ENCODE measurements around the gene SPEG.

Gene SPEG

GRCh38 chr2:219464286-219465032 lies 29.8 kb downstream of the SPEG start:
- DNase-seq: no peak

- DNase-seq: no peak
These were observed 31.3 kb downstream of the SPEG start for GRCh38 chr2:219465659-219466561.

- DNase-seq: no peak
These were observed 32.4 kb downstream of the SPEG start for GRCh38 chr2:219466816-219467735.

- no peak for DNase-seq
These were observed 33.1 kb downstream of the SPEG start for GRCh38 chr2:219467736-219468075.

GRCh38 chr2:219468410-219469185 lies 34.0 kb downstream of the SPEG start:
- DNase-seq: no peak

GRCh38 chr2:219469186-219469724 lies 34.6 kb downstream of the SPEG start:
- DNase-seq: no peak

DNA sequence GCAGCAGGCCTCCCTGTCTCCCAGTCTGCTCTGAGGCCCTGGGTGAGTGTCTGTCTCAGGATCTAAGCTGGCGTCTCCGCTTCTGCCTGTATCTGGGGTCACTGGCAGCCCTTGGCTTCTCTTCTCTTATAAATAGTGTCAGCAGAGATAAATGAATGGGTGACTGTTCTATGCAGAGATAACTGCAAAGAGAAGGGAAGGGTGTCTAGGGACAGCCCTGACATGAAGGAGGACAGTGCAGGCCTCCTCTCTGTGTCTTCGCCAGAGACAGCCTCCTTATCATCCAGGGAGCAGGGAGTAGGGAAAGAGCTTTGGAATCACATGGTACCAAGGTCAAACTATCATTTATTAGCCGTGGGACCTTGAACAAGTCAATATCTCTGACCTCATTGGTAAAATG lies 35.8 kb downstream of the SPEG start:
- no peak for DNase-seq

- DNase-seq: no peak
These were observed 37.1 kb downstream of the SPEG start for GRCh38 chr2:219471476-219472371.

DNA sequence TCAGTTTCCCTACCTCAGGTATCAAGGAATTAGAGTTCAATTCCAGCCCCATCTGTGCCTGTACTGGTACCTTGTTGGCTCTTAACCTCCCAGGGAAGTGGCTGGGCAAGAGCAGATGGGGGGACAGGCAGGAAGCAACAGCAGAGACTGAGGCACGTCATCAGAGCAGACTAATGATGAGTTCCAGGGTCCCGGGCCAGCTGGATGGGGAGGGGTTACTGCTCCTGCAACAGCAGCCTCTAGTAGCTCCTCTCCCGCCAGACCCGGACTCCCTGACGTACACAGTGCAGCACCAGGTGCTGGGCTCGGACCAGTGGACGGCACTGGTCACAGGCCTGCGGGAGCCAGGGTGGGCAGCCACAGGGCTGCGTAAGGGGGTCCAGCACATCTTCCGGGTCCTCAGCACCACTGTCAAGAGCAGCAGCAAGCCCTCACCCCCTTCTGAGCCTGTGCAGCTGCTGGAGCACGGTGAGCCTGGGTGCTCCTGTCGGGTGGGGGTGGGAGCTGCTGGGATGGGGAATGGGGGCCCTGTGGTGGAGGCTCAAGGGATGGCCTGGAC lies 38.1 kb downstream of the SPEG start:
- DNase-seq: no peak

- no peak for DNase-seq
These were observed 38.9 kb downstream of the SPEG start for GRCh38 chr2:219473511-219473910.

- DNase-seq: no peak
These were observed 39.8 kb downstream of the SPEG start for GRCh38 chr2:219474285-219475060.

DNA sequence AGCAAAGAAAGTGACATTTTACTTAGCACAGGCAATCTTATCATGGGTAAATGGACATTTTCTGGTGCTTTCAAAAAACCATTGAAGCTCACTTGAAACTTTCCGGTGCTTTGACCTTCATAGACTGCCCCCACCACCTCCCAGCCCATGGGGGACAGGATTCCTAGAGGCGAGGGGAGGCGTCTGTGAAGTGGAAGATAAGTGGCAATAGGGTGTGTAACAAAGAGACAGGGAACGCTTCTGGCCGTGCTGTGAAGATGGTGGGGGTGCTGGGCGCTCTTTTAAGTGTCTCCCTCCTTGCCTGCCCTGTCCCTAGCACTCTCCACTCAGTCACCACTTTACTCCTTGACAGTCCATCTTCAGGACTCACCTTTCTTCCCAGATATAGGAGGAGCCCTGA lies 40.6 kb downstream of the SPEG start:
- DNase-seq: no peak

GRCh38 chr2:219475697-219476651 lies 41.3 kb downstream of the SPEG start:
- DNase-seq: no peak

DNA sequence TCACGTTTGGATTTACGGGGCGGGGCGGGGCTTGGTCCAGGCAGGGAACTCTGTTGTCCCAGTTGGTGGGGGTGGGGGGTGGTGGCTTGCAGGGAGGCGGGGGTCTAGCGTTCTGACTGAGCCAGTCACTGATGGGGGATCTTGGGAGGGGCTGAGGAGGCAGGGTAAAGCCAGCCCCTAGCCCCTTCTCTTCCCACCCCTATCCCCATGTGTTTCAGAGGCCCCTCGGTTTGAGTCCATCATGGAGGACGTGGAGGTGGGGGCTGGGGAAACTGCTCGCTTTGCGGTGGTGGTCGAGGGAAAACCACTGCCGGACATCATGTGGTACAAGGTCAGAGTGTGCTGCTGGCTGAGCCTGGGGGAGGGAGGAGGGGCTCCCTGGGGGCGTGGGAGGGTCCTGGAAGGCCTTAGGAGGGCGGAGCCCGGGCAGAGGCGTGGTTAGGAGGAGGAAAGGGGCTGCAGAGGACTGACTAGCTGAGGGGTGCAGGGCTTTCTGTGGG lies 42.1 kb downstream of the SPEG start:
- no peak for DNase-seq

GRCh38 chr2:219477179-219477578 lies 42.5 kb downstream of the SPEG start:
- DNase-seq: no peak

GRCh38 chr2:219477815-219478214 lies 43.2 kb downstream of the SPEG start:
- DNase-seq: no peak

DNA sequence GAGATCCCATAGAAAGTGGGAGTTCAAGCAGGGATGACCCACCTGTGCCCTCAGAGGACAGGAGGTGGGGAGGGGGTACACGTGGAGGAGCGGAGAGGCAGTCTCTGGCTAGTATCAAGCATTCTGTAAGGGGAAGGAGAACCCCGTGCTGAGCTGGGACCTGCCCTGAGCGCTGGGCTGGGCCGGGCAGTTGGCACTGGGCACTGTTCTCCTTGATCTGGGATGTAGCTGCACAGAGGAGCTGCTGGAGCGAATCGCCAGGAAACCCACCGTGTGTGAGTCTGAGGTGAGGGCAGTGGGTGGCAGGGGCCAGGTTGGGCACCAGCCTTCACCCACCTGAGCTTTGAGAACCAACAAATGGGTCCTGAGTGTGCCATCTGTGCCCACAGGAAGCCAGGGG lies 44.3 kb downstream of the SPEG start:
- DNase-seq: no peak

DNA sequence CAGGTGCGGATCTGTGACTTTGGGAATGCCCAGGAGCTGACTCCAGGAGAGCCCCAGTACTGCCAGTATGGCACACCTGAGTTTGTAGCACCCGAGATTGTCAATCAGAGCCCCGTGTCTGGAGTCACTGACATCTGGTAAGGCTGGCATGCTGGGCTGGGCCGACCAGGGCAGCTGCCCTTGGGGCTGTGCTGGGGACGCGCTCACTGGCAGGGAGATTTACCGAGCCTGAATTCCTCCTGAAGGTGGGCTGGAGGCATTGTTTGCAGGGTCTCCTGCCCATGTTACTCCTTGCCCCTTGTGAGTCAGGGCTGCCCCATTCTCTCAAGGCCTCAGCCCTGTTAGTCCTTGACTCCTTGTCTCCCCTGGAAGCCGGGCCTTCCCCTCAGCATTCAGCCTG lies 45.4 kb downstream of the SPEG start:
- DNase-seq: no peak
